ENCODE results near the gene HEXIM2. TPM values are rescaled to one million over a fixed set of nuclear protein-coding genes. Genes with fewer than 3 reads are reported as not detected.

The HEXIM2 gene
- total RNA-seq, 1 experiment from 2014 or later = 13.5 TPM

GRCh38 chr17:45170280-45170930 is 8.7 kb downstream of the HEXIM2 start:
- Histone ChIP-seq H2AFZ (ENCODE audit: low read depth, low read length, poor library complexity, severe bottlenecking) (no peak overlapping the region), H3K4me2 (ENCODE audit: low read length) (peak overlapping the region; percentile 98), H3K9me2 (ENCODE audit: insufficient read depth) (no peaks in the 10 kb centered on the region), H3K27me3 (ENCODE audit: insufficient read depth, low read length) (no peaks in the 10 kb centered on the region), H3K9ac (ENCODE audit: low read length) (peak overlapping the region; percentile 81), H3K4me1 (ENCODE audit: control insufficient read depth in 1 of 2, insufficient read depth in 2 of 2, low read length in 2 of 2) (peaks cover 51 to 56% of the 10 kb centered on the region in 2 experiments), H3K4me3 (replicated peaks in 1 of 2; ENCODE audit: low read depth in 1 of 2, low read length in 2 of 2) (peak overlapping the region in 1 of 2 experiments; percentile 60; a peak in 1 of 4 replicates), H4K20me1 (ENCODE audit: insufficient read depth) (no peaks in the 10 kb centered on the region), H3K36me3 (ENCODE audit: control insufficient read depth in 1 of 2, insufficient read depth in 2 of 2, low read length in 2 of 2) (no peaks in the 10 kb centered on the region), H3K9me3 (ENCODE audit: control insufficient read depth in 1 of 2, insufficient read depth in 1 of 2, low read depth in 1 of 2, low read length in 2 of 2) (no peaks in the 10 kb centered on the region), H3K79me2 (ENCODE audit: insufficient read depth, low read length) (no peaks in the 10 kb centered on the region), H3K27ac (ENCODE audit: low read depth, low read length) (peak overlapping the region; percentile 99)
- ATAC-seq (no peak), DNase-seq (ENCODE audit: low read depth, low spot score) (no peak)
- ChIA-PET POLR2A (interaction anchor here (0.5 to 7.0 kb wide), 5 partner anchors 8 to 64 kb away, joined by 3 to 176 read pairs (median 6); partner anchors contain the start of genes HEXIM1 and HEXIM2), RAD21 (ENCODE audit: low non-redundant PET in 1 of 2, low total read pairs in 2 of 2, uncharacterized antibody in 2 of 2, unreplicated experiment in 2 of 2) (no interaction called here), CTCF (interaction anchor here (2.0 to 4.4 kb wide), 2 partner anchors 27 to 35 kb away, joined by 9 to 36 read pairs; partner anchors contain the start of gene ACBD4)
- intact Hi-C loops (cut with micrococcal nuclease) = no loop called here
- TF ChIP-seq ZFX (IDR thresholded peaks at IDR 0.05) (no peak), POLR2AphosphoS5 (IDR thresholded peaks at IDR 0.05; ENCODE audit: low read depth, low read length) (0 out of 2 replicates have a peak, but pooled peaks have one; percentile 25), MAX (IDR thresholded peaks at IDR 0.05) (0 out of 2 replicates have a peak, but pooled peaks have one; percentile 23)
- BruUV-seq (replicated peaks) = TSS peak; percentile 53

DNA sequence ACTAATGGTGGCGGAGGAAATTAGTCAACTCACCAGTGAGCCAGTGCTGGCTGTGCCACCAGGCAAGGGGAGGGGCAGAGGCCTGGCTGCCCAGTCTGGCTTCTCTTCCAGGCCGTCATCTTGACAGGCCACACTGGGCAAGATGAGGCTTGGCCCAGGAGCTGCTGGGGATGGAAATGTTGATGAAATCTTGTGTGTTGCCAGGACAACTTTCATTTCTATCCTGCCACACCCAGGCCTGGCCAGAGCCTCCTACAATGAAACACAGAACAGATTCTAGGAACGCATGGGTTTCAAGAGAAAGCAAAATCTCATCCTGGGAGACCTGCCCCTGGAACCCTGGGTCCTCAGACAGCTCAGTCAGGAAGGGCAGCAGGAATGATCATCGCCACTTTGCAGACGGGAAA is 9.3 kb downstream of the HEXIM2 start:
- Histone ChIP-seq H3K4me3 (replicated peaks in 1 of 2; ENCODE audit: low read depth in 1 of 2, low read length in 2 of 2) (peak overlapping the region; percentile 28 to 60), H3K4me1 (ENCODE audit: control insufficient read depth in 1 of 2, insufficient read depth in 2 of 2, low read length in 2 of 2) (peaks cover 56 to 62% of the 10 kb centered on the region in 2 experiments), H4K20me1 (ENCODE audit: insufficient read depth) (no peaks in the 10 kb centered on the region), H3K36me3 (ENCODE audit: control insufficient read depth in 1 of 2, insufficient read depth in 2 of 2, low read length in 2 of 2) (no peaks in the 10 kb centered on the region), H3K27me3 (ENCODE audit: insufficient read depth, low read length) (no peaks in the 10 kb centered on the region), H3K4me2 (ENCODE audit: low read length) (peak overlapping the region; percentile 98), H2AFZ (ENCODE audit: low read depth, low read length, poor library complexity, severe bottlenecking) (no peak overlapping the region), H3K27ac (ENCODE audit: low read depth, low read length) (peak overlapping the region; percentile 99), H3K9me2 (ENCODE audit: insufficient read depth) (no peaks in the 10 kb centered on the region), H3K79me2 (ENCODE audit: insufficient read depth, low read length) (no peaks in the 10 kb centered on the region), H3K9ac (ENCODE audit: low read length) (peak overlapping the region; percentile 81), H3K9me3 (ENCODE audit: control insufficient read depth in 1 of 2, insufficient read depth in 1 of 2, low read depth in 1 of 2, low read length in 2 of 2) (no peaks in the 10 kb centered on the region)
- BruUV-seq (replicated peaks) = no TSS peak
- TF ChIP-seq ZFX (IDR thresholded peaks at IDR 0.05) (0 out of 2 replicates have a peak, but pooled peaks have one; percentile 24), SP1 (IDR thresholded peaks at IDR 0.05; ENCODE audit: low read depth) (peak; percentile 39; the same call in 1 of the 2 replicates), CBX3 (IDR thresholded peaks at IDR 0.05; ENCODE audit: low read depth) (peak; percentile 74), FOSL1 (IDR thresholded peaks at IDR 0.05; ENCODE audit: low read depth) (no peak), YY1 (IDR thresholded peaks at IDR 0.05; ENCODE audit: extremely low read depth, insufficient replicate concordance, low read depth, low read length) (peak; percentile 34), SIN3A (IDR thresholded peaks at IDR 0.05; ENCODE audit: low read depth) (no peak)
- RAD21 ChIA-PET (ENCODE audit: low non-redundant PET in 1 of 2, low total read pairs in 2 of 2, uncharacterized antibody in 2 of 2, unreplicated experiment in 2 of 2) = no interaction called here
- peak; percentile 44 for DNase-seq (ENCODE audit: low read depth, low spot score)
- POLR2A ChIA-PET = interaction anchor here (0.5 to 7.0 kb wide), 4 partner anchors 9 to 63 kb away, joined by 4 to 176 read pairs (median 48); partner anchors contain the start of genes HEXIM1 and HEXIM2
- intact Hi-C loops (cut with micrococcal nuclease) = no loop called here
- CTCF ChIA-PET = interaction anchor here (2.0 to 4.4 kb wide), 2 partner anchors 27 to 36 kb away, joined by 9 to 36 read pairs; partner anchors contain the start of gene ACBD4
- peak; percentile 27 for ATAC-seq

Measured in HCT116 (cell line).